Astrocyte (in vitro differentiated cells and primary cell): Measurements from ENCODE around the gene DISP1.
A peak's percentile ranks its signal among the peaks of the same experiment; 100 is the strongest.

ENCODE experiments used
- EZH2 ChIP-seq: IDR thresholded peaks from 2 replicates; pipeline ENCODE4 v1.6.1; 2012; ENCODE audit warnings: mild to moderate bottlenecking, low read length, inconsistent platforms; ENCODE audit not compliant: insufficient read depth
- TF ChIP-seq, protein P1 (sequence below): IDR thresholded peaks from 2 replicates; pipeline ENCODE4 v1.5.1; 2011; ENCODE audit warnings: low read depth, mild to moderate bottlenecking, inconsistent platforms, low read length, moderate library complexity; ENCODE audit not compliant: insufficient read depth

DNA sequence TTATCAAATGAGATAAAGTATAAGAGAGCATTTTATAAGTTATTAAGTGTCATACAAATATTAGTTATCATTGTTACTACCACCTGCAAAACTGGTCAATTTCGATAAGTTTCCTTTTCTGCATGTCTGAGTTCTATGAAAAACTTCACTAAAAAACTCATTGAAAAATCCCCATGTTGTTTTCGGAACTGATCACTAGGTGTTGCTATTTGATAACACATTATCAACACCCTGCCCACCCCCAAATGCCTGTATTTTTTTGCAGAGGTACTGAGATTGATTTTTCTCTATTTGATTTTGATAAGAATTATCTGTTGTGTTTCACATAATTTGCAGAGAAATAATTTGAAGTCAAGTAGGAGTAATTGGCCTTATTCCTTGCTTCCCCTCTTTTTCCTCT lies 22.1 kb upstream of the DISP1 start:
- TF ChIP-seq, protein P1, sequence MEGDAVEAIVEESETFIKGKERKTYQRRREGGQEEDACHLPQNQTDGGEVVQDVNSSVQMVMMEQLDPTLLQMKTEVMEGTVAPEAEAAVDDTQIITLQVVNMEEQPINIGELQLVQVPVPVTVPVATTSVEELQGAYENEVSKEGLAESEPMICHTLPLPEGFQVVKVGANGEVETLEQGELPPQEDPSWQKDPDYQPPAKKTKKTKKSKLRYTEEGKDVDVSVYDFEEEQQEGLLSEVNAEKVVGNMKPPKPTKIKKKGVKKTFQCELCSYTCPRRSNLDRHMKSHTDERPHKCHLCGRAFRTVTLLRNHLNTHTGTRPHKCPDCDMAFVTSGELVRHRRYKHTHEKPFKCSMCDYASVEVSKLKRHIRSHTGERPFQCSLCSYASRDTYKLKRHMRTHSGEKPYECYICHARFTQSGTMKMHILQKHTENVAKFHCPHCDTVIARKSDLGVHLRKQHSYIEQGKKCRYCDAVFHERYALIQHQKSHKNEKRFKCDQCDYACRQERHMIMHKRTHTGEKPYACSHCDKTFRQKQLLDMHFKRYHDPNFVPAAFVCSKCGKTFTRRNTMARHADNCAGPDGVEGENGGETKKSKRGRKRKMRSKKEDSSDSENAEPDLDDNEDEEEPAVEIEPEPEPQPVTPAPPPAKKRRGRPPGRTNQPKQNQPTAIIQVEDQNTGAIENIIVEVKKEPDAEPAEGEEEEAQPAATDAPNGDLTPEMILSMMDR = peak; percentile 58
- no peak for TF ChIP-seq EZH2
